SH-SY5Y (cell line): Measurements from ENCODE around the gene PITPNM3.

ENCODE experiments used
- GATA2 ChIP-seq: IDR thresholded peaks from 2 replicates; pipeline ENCODE4 v1.6.1; 2011; ENCODE audit warnings: mild to moderate bottlenecking, low read depth, low read length
- GATA3 ChIP-seq: IDR thresholded peaks from 2 replicates; pipeline ENCODE4 v1.6.1; 2011; ENCODE audit warnings: low read depth, mild to moderate bottlenecking, low read length, moderate library complexity

GRCh38 chr17:6470146-6470718, 86.1 kb downstream of the PITPNM3 start:
- no peak for TF ChIP-seq GATA2
- no peak for TF ChIP-seq GATA3
